ENCODE data around the gene PHACTR2.

The PHACTR2 gene

GRCh38 chr6:143857651-143858050, 179.9 kb downstream of the PHACTR2 start:
- ATAC-seq (ENCODE audit: insufficient read depth, low read depth): no peak
- no peak for TF ChIP-seq EZH2 (IDR thresholded peaks at IDR 0.05; ENCODE audit: borderline replicate concordance, low read depth, low read length, severe bottlenecking)
- TF ChIP-seq CTCF (IDR thresholded peaks at IDR 0.05; ENCODE audit: borderline replicate concordance, extremely low read depth, low read length, poor library complexity, severe bottlenecking): no peak
- Histone ChIP-seq H4K20me1 (ENCODE audit: insufficient read depth, low read length) (no peaks in the 10 kb centered on the region; the same call in 1 of the 2 replicates), H3K4me1 (ENCODE audit: insufficient read depth, low read length) (no peaks in the 10 kb centered on the region), H3K9me3 (ENCODE audit: insufficient read depth, low read length, severe bottlenecking) (no peaks in the 10 kb centered on the region), H3K4me3 (ENCODE audit: low read depth in 1 of 2, low read length in 2 of 2) (no peak overlapping the region), H3K27me3 (ENCODE audit: insufficient read depth, low read length, poor library complexity) (no peaks in the 10 kb centered on the region), H3K27ac (ENCODE audit: low read length) (no peak overlapping the region), H3K4me2 (ENCODE audit: insufficient read depth, low read length) (no peak overlapping the region), H3K9ac (ENCODE audit: low read depth, low read length) (no peak overlapping the region), H3K36me3 (ENCODE audit: insufficient read depth, low read length) (peaks cover 82% of the 10 kb centered on the region), H3K79me2 (ENCODE audit: insufficient read depth, low read length) (peaks cover 12% of the 10 kb centered on the region; the same call in 1 of the 2 replicates), H2AFZ (ENCODE audit: low read depth, low read length) (no peak overlapping the region)
- no peak for DNase-seq

GRCh38 chr6:143859891-143860660, 182.3 kb downstream of the PHACTR2 start:
- DNase-seq (no peak), ATAC-seq (ENCODE audit: insufficient read depth, low read depth) (no peak)
- Histone ChIP-seq H2AFZ (ENCODE audit: low read depth, low read length) (no peak overlapping the region), H3K4me2 (ENCODE audit: insufficient read depth, low read length) (no peak overlapping the region), H3K79me2 (ENCODE audit: insufficient read depth, low read length) (peaks cover 6% of the 10 kb centered on the region; the same call in 1 of the 2 replicates), H3K4me3 (ENCODE audit: low read depth in 1 of 2, low read length in 2 of 2) (no peak overlapping the region), H3K27ac (ENCODE audit: low read length) (no peak overlapping the region), H4K20me1 (ENCODE audit: insufficient read depth, low read length) (no peaks in the 10 kb centered on the region; the same call in 1 of the 2 replicates), H3K4me1 (ENCODE audit: insufficient read depth, low read length) (no peaks in the 10 kb centered on the region), H3K27me3 (ENCODE audit: insufficient read depth, low read length, poor library complexity) (no peaks in the 10 kb centered on the region), H3K9me3 (ENCODE audit: insufficient read depth, low read length, severe bottlenecking) (no peaks in the 10 kb centered on the region), H3K9ac (ENCODE audit: low read depth, low read length) (no peak overlapping the region), H3K36me3 (ENCODE audit: insufficient read depth, low read length) (peaks cover 100% of the 10 kb centered on the region)
- TF ChIP-seq EZH2 (IDR thresholded peaks at IDR 0.05; ENCODE audit: borderline replicate concordance, low read depth, low read length, severe bottlenecking): no peak
- TF ChIP-seq CTCF (IDR thresholded peaks at IDR 0.05; ENCODE audit: borderline replicate concordance, extremely low read depth, low read length, poor library complexity, severe bottlenecking): no peak

- H3K79me2 ChIP-seq (ENCODE audit: insufficient read depth, low read length): no peaks in the 10 kb centered on the region
- H3K4me2 ChIP-seq (ENCODE audit: insufficient read depth, low read length): no peak overlapping the region
- H3K9ac ChIP-seq (ENCODE audit: low read depth, low read length): no peak overlapping the region
- TF ChIP-seq EZH2 (IDR thresholded peaks at IDR 0.05; ENCODE audit: borderline replicate concordance, low read depth, low read length, severe bottlenecking) (no peak), CTCF (IDR thresholded peaks at IDR 0.05; ENCODE audit: borderline replicate concordance, extremely low read depth, low read length, poor library complexity, severe bottlenecking) (no peak)
- ATAC-seq (ENCODE audit: insufficient read depth, low read depth) (no peak), DNase-seq (no peak)
- H3K27ac ChIP-seq (ENCODE audit: low read length): no peak overlapping the region
- no peaks in the 10 kb centered on the region for H3K4me1 ChIP-seq (ENCODE audit: insufficient read depth, low read length)
- H2AFZ ChIP-seq (ENCODE audit: low read depth, low read length): no peak overlapping the region
- no peak overlapping the region for H3K4me3 ChIP-seq (ENCODE audit: low read depth in 1 of 2, low read length in 2 of 2)
- H3K27me3 ChIP-seq (ENCODE audit: insufficient read depth, low read length, poor library complexity): no peaks in the 10 kb centered on the region
- H4K20me1 ChIP-seq (ENCODE audit: insufficient read depth, low read length): no peaks in the 10 kb centered on the region
- no peaks in the 10 kb centered on the region for H3K9me3 ChIP-seq (ENCODE audit: insufficient read depth, low read length, severe bottlenecking)
- H3K36me3 ChIP-seq (ENCODE audit: insufficient read depth, low read length): peaks cover 72% of the 10 kb centered on the region
Observed at GRCh38 chr6:143863771-143864170, 186.0 kb downstream of the PHACTR2 start.
